CD14-positive monocyte (primary cell): Measurements from ENCODE around the gene CYB5RL. TPM values are rescaled to one million over a fixed set of nuclear protein-coding genes. Genes with fewer than 3 reads are reported as not detected.

ENCODE experiments used
- DNase-seq, 3 donors: peaks; one replicate each; pipeline ENCODE4 v3.0.0-alpha.2; 2011 to 2022
- H2AFZ ChIP-seq: 2 replicates; pipeline ENCODE4 v1.6.0; 2012; ENCODE audit warnings: mild to moderate bottlenecking, low read depth, low read length, inconsistent platforms; ENCODE audit not compliant: insufficient read depth, poor library complexity, severe bottlenecking
- H3K27ac ChIP-seq, 2 donors: 1 replicate in 1 of 2; 2 replicates in 1 of 2; pipeline ENCODE4 v1.5.1; 2012 to 2013; ENCODE audit warnings: low read length in 2 of 2, control low read depth in 1 of 2, inconsistent platforms in 1 of 2, low read depth in 1 of 2, mild to moderate bottlenecking in 1 of 2
- H3K27me3 ChIP-seq, 2 donors: one replicate each; pipeline versions ENCODE4 v1.6.0 to v1.6.1; 2011 to 2013; ENCODE audit warnings: low read length in 2 of 2; ENCODE audit not compliant: control insufficient read depth in 2 of 2, insufficient read depth in 2 of 2
- H3K36me3 ChIP-seq, 2 donors: replicated peaks in 1 of 2; 1 replicate in 1 of 2; 2 replicates in 1 of 2; pipeline versions ENCODE4 v1.5.1 to v1.6.1; 2012 to 2013; ENCODE audit warnings: low read length in 2 of 2, control low read depth in 1 of 2, inconsistent platforms in 1 of 2, mild to moderate bottlenecking in 1 of 2; ENCODE audit not compliant: insufficient read depth in 2 of 2, control insufficient read depth in 1 of 2
- H3K4me1 ChIP-seq, 2 donors: 1 replicate in 1 of 2; 2 replicates in 1 of 2; pipeline versions ENCODE4 v1.5.1 to v1.6.1; 2012 to 2013; ENCODE audit warnings: low read length in 2 of 2, control low read depth in 1 of 2, inconsistent platforms in 1 of 2, mild to moderate bottlenecking in 1 of 2, moderate library complexity in 1 of 2; ENCODE audit not compliant: insufficient read depth in 2 of 2, control insufficient read depth in 1 of 2
- H3K4me2 ChIP-seq: replicated peaks from 2 replicates; pipeline ENCODE3; 2012; ENCODE audit warnings: low read length, moderate library complexity, mild to moderate bottlenecking; ENCODE audit not compliant: poor library complexity, severe bottlenecking; ENCODE audit errors: extremely low read depth
- H3K4me3 ChIP-seq, 3 experiments: fragments of 200-600 bp in 1 of 3; sonication (generic) in 1 of 3; replicated peaks in 1 of 3; 1 replicate in 2 of 3; 2 replicates in 1 of 3; pipeline ENCODE4 v1.5.1; 2011 to 2013; ENCODE audit warnings: low read length in 3 of 3, mild to moderate bottlenecking in 3 of 3, control low read depth in 2 of 3, low read depth in 2 of 3, inconsistent platforms in 1 of 3, moderate library complexity in 1 of 3
- H3K79me2 ChIP-seq: 2 replicates; pipeline ENCODE4 v1.6.0; 2012; ENCODE audit warnings: mild to moderate bottlenecking, control low read depth, inconsistent platforms, low read length, moderate library complexity; ENCODE audit not compliant: insufficient read depth
- H3K9ac ChIP-seq: 2 replicates; pipeline ENCODE4 v1.6.0; 2017; ENCODE audit warnings: low read length, mild to moderate bottlenecking; ENCODE audit not compliant: insufficient read depth, poor library complexity, severe bottlenecking
- H3K9me3 ChIP-seq, 2 donors: replicated peaks in 1 of 2; 1 replicate in 1 of 2; 2 replicates in 1 of 2; pipeline versions ENCODE4 v1.5.1 to v1.6.1; 2012 to 2013; ENCODE audit warnings: low read length in 2 of 2, control low read depth in 1 of 2; ENCODE audit not compliant: control insufficient read depth in 1 of 2, insufficient read depth in 1 of 2
- H4K20me1 ChIP-seq: 2 replicates; pipeline ENCODE4 v1.6.0; 2012; ENCODE audit warnings: mild to moderate bottlenecking, low read length, control low read depth, moderate library complexity; ENCODE audit not compliant: insufficient read depth
- H3K27ac Mint-ChIP-seq, 7 donors: one replicate each; pipeline ENCODE4 v1.8.0; 2020; ENCODE audit warnings: mild to moderate bottlenecking in 7 of 7, mixed read lengths in 7 of 7, moderate library complexity in 6 of 7, inconsistent platforms in 2 of 7
- H3K27me3 Mint-ChIP-seq, 3 donors: one replicate each; pipeline ENCODE4 v1.8.0; 2021 to 2022; ENCODE audit warnings: low read depth in 3 of 3, mild to moderate bottlenecking in 3 of 3, mixed read lengths in 3 of 3, moderate library complexity in 3 of 3, inconsistent platforms in 1 of 3
- H3K36me3 Mint-ChIP-seq, 2 donors: one replicate each; pipeline ENCODE4 v1.8.0; 2020; ENCODE audit warnings: mixed read lengths in 2 of 2, inconsistent platforms in 1 of 2, mild to moderate bottlenecking in 1 of 2
- H3K4me1 Mint-ChIP-seq: one replicate; pipeline ENCODE4 v1.8.0; 2020; ENCODE audit warnings: mild to moderate bottlenecking, mixed read lengths
- H3K4me3 Mint-ChIP-seq, 2 donors: one replicate each; pipeline ENCODE4 v1.8.0; 2020; ENCODE audit warnings: mild to moderate bottlenecking in 2 of 2, mixed read lengths in 2 of 2, moderate library complexity in 1 of 2
- H3K9me3 Mint-ChIP-seq, 7 donors: one replicate each; pipeline ENCODE4 v1.8.0; 2020 to 2022; ENCODE audit warnings: mixed read lengths in 7 of 7, mild to moderate bottlenecking in 6 of 7, moderate library complexity in 6 of 7, inconsistent platforms in 2 of 7
- CTCF ChIP-seq: fragments of 200-600 bp; IDR thresholded peaks from one replicate; pipeline ENCODE4 v1.8.0; 2022; ENCODE audit warnings: antibody characterized with exemption, mild to moderate bottlenecking
- WGBS: methylation state at CpG from one replicate; pipeline ENCODE4 v1.1.5; 2013; ENCODE audit warnings: missing lambda C conversion rate; ENCODE audit not compliant: insufficient coverage; 5-methylcytosine and 5-hydroxymethylcytosine counted together
- intact Hi-C, 2 donors: fragments of 100-400 bp; cut with micrococcal nuclease; formaldehyde crosslinking; loops; one replicate each; pipeline versions ENCODE4 v1.15.0 to v1.15.1; 2023
- polyA plus RNA-seq, 3 donors: library from polyadenylated mRNA; depleted of rRNA in 1 of 3; unstranded in 2 of 3; stranded (reverse) in 1 of 3; fragments of 300-500 nt in 2 of 3; fragments of >200 nt in 1 of 3; fragmentation: Illumina TruSeq in 2 of 3; gene quantifications; 1 replicate in 2 of 3; 2 replicates in 1 of 3; pipeline ENCODE4 v1.2.3, GENCODE V29; 2012 to 2021

Gene CYB5RL
- polyA plus RNA-seq, 3 donors = 0.76 to 3.9 (median 1.5) TPM

GRCh38 chr1:54153535-54154439, 46.0 kb downstream of the CYB5RL start:
- H3K4me3 Mint-ChIP-seq = no peak overlapping the region
- WGBS = 71% methylated on average over 17 of the region's 19 CpGs
- H2AFZ ChIP-seq = peak overlapping the region; percentile 37

GRCh38 chr1:54152696-54153095, 47.1 kb downstream of the CYB5RL start, which contains the start of gene CDCP2:
CDCP2 (minus strand) TSS chr1:54153000; CDS start chr1:54152922, 78 bp downstream.
- WGBS = 78% methylated on average over 1 of the region's 5 CpGs
- peak within 1 kb of the TSS; percentile 37 for H2AFZ ChIP-seq
- H3K4me3 ChIP-seq = no peak within 1 kb of the TSS
- H3K36me3 ChIP-seq = no peaks in the 10 kb centered on the region
- H3K27ac ChIP-seq = no peak within 1 kb of the TSS
- H3K9ac ChIP-seq = no peak within 1 kb of the TSS
- no peak for TF ChIP-seq CTCF
- H3K27me3 Mint-ChIP-seq = peaks cover 0 to 4% (median 3%) of the 10 kb centered on the region in 3 donors
- peaks cover 4% of the 10 kb centered on the region in 2 donors for H3K4me1 ChIP-seq
- H3K27me3 ChIP-seq = no peaks in the 10 kb centered on the region
- peaks cover 0 to 7% (median 0%) of the 10 kb centered on the region in 7 donors for H3K9me3 Mint-ChIP-seq
- H3K27ac Mint-ChIP-seq = no peak within 1 kb of the TSS
- H3K4me2 ChIP-seq = no peak within 1 kb of the TSS
- no peaks in the 10 kb centered on the region for H3K36me3 Mint-ChIP-seq
- DNase-seq = no peak
- H3K4me1 Mint-ChIP-seq = peaks cover 14% of the 10 kb centered on the region
- intact Hi-C loops = no loop called here
- H3K9me3 ChIP-seq = no peaks in the 10 kb centered on the region
- H3K4me3 Mint-ChIP-seq = no peak within 1 kb of the TSS
- no peaks in the 10 kb centered on the region for H4K20me1 ChIP-seq
- H3K79me2 ChIP-seq = no peaks in the 10 kb centered on the region

More at GRCh38 chr1:54153535-54154439, 46.0 kb downstream of the CYB5RL start:
- H3K4me2 ChIP-seq = no peak overlapping the region
- TF ChIP-seq CTCF = no peak
- Mint-ChIP-seq H3K36me3 (no peaks in the 10 kb centered on the region), H3K27ac (no peak overlapping the region), H3K27me3 (peaks cover 0 to 4% (median 3%) of the 10 kb centered on the region in 3 donors), H3K4me1 (peaks cover 14% of the 10 kb centered on the region), H3K9me3 (peaks cover 0 to 7% (median 0%) of the 10 kb centered on the region in 7 donors)
- no peak overlapping the region for H3K9ac ChIP-seq
- H3K79me2 ChIP-seq = no peaks in the 10 kb centered on the region
- no peak for DNase-seq
- H3K36me3 ChIP-seq = no peaks in the 10 kb centered on the region
- no peaks in the 10 kb centered on the region for H3K9me3 ChIP-seq
- peaks cover 4% of the 10 kb centered on the region in 2 donors for H3K4me1 ChIP-seq
- no peak overlapping the region for H3K27ac ChIP-seq
- H3K4me3 ChIP-seq = no peak overlapping the region
- intact Hi-C loops = no loop called here
- H3K27me3 ChIP-seq = no peaks in the 10 kb centered on the region
- H4K20me1 ChIP-seq = no peaks in the 10 kb centered on the region
